ENCODE data around the gene TRIP11. TPM values are rescaled to one million over a fixed set of nuclear protein-coding genes. Genes with fewer than 3 reads are reported as not detected.

TRIP11 gene
- total RNA-seq, 2 experiments from 2014 or later = 15.1 to 44.4 TPM

- intact Hi-C loops (cut with micrococcal nuclease; ENCODE audit: unreplicated experiment) = no loop called here
- POLR2A ChIA-PET = no interaction called here
- Histone ChIP-seq H4K20me1 (ENCODE audit: insufficient read depth, low read length) (no peaks in the 10 kb centered on the region), H3K4me3 (ENCODE audit: low read depth, low read length, poor library complexity, severe bottlenecking) (no peak overlapping the region), H3K27ac (ENCODE audit: low read depth, low read length, poor library complexity, severe bottlenecking) (no peak overlapping the region), H3K36me3 (ENCODE audit: insufficient read depth, low read length) (peaks cover 53% of the 10 kb centered on the region), H3K9me2 (ENCODE audit: insufficient read depth, low read length) (no peaks in the 10 kb centered on the region), H2AFZ (ENCODE audit: low read length) (no peak overlapping the region), H3K79me2 (ENCODE audit: insufficient read depth, low read depth, low read length) (no peaks in the 10 kb centered on the region), H3K4me2 (ENCODE audit: low read length) (no peak overlapping the region), H3K4me1 (ENCODE audit: insufficient read depth, low read length, poor library complexity, severe bottlenecking) (no peaks in the 10 kb centered on the region), H3K9me3 (ENCODE audit: low read length) (no peaks in the 10 kb centered on the region)
- no TSS peak for BruUV-seq (replicated peaks)
- TF ChIP-seq CTCF (conservative IDR thresholded peaks at IDR 0.05; ENCODE audit: low read length) (no peak), EZH2phosphoT487 (IDR thresholded peaks at IDR 0.05; ENCODE audit: borderline replicate concordance, low read depth, low read length) (no peak)
- CTCF ChIA-PET (ENCODE audit: unreplicated experiment) = no interaction called here
- no peak for DNase-seq (ENCODE audit: low spot score)
Measured at GRCh38 chr14:91977884-91978283, 62.0 kb downstream of the TRIP11 start.

DNA sequence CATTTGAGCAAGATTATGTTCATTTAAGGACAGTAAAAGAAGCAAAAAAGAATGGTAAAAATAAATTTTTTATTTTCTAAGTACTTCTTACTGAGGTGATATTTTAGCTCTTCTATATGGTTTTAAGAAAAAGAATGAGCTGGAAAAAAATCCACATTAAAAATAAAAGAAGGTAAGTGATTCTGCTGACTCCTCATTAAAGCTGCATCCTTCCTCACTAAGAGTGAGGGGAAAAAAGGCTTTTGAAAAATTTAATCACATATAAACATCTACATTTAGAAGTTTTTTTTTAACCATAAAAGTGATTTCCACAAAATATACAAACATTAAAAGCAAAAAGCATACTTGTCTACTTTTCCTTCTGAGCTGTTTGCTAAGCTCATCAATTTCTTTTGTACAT is 64.1 kb downstream of the TRIP11 start:
- no peak overlapping the region for H2AFZ ChIP-seq (ENCODE audit: low read length)
- ChIA-PET POLR2A (interaction anchor here (0.6 to 1.1 kb wide), 4 partner anchors 10 to 502 kb away, joined by 3 to 6 read pairs (median 3); no protein-coding TSS in a partner anchor), CTCF (ENCODE audit: unreplicated experiment) (no interaction called here)
- no peak overlapping the region for H3K4me3 ChIP-seq (ENCODE audit: low read depth, low read length, poor library complexity, severe bottlenecking)
- TF ChIP-seq CTCF (conservative IDR thresholded peaks at IDR 0.05; ENCODE audit: low read length) (no peak), EZH2phosphoT487 (IDR thresholded peaks at IDR 0.05; ENCODE audit: borderline replicate concordance, low read depth, low read length) (no peak)
- peaks cover 65% of the 10 kb centered on the region for H3K36me3 ChIP-seq (ENCODE audit: insufficient read depth, low read length)
- no peaks in the 10 kb centered on the region for H3K9me3 ChIP-seq (ENCODE audit: low read length)
- H3K4me1 ChIP-seq (ENCODE audit: insufficient read depth, low read length, poor library complexity, severe bottlenecking) = no peaks in the 10 kb centered on the region
- no TSS peak for BruUV-seq (replicated peaks)
- no peaks in the 10 kb centered on the region for H4K20me1 ChIP-seq (ENCODE audit: insufficient read depth, low read length)
- H3K4me2 ChIP-seq (ENCODE audit: low read length) = no peak overlapping the region
- no peaks in the 10 kb centered on the region for H3K79me2 ChIP-seq (ENCODE audit: insufficient read depth, low read depth, low read length)
- intact Hi-C loops (cut with micrococcal nuclease; ENCODE audit: unreplicated experiment) = no loop called here
- no peaks in the 10 kb centered on the region for H3K9me2 ChIP-seq (ENCODE audit: insufficient read depth, low read length)
- DNase-seq (ENCODE audit: low spot score) = no peak
- no peak overlapping the region for H3K27ac ChIP-seq (ENCODE audit: low read depth, low read length, poor library complexity, severe bottlenecking)

- Histone ChIP-seq H3K36me3 (ENCODE audit: insufficient read depth, low read length) (peaks cover 73% of the 10 kb centered on the region), H2AFZ (ENCODE audit: low read length) (no peak overlapping the region), H3K79me2 (ENCODE audit: insufficient read depth, low read depth, low read length) (no peaks in the 10 kb centered on the region), H3K9me2 (ENCODE audit: insufficient read depth, low read length) (0 out of 2 replicates have a peak, but pooled peaks cover 3% of the 10 kb centered on the region), H3K4me3 (ENCODE audit: low read depth, low read length, poor library complexity, severe bottlenecking) (no peak overlapping the region), H3K4me2 (ENCODE audit: low read length) (no peak overlapping the region), H4K20me1 (ENCODE audit: insufficient read depth, low read length) (no peaks in the 10 kb centered on the region), H3K4me1 (ENCODE audit: insufficient read depth, low read length, poor library complexity, severe bottlenecking) (no peaks in the 10 kb centered on the region), H3K9me3 (ENCODE audit: low read length) (no peaks in the 10 kb centered on the region), H3K27ac (ENCODE audit: low read depth, low read length, poor library complexity, severe bottlenecking) (no peak overlapping the region)
- DNase-seq (ENCODE audit: low spot score) = no peak
- no TSS peak for BruUV-seq (replicated peaks)
- no peak for TF ChIP-seq EZH2phosphoT487 (IDR thresholded peaks at IDR 0.05; ENCODE audit: borderline replicate concordance, low read depth, low read length)
- no peak for TF ChIP-seq CTCF (conservative IDR thresholded peaks at IDR 0.05; ENCODE audit: low read length)
- POLR2A ChIA-PET = interaction anchor here (0.5 to 0.7 kb wide), 4 partner anchors 14 to 385 kb away, joined by 3 to 5 read pairs (median 3); no protein-coding TSS in a partner anchor
- CTCF ChIA-PET (ENCODE audit: unreplicated experiment) = no interaction called here
- intact Hi-C loops (cut with micrococcal nuclease; ENCODE audit: unreplicated experiment) = no loop called here
Measured at GRCh38 chr14:91971188-91971778, 68.6 kb downstream of the TRIP11 start.

Measured in OCI-LY7 (cell line).